ENCODE data around the gene ZNF93. TPM values are rescaled to one million over a fixed set of nuclear protein-coding genes. Genes with fewer than 3 reads are reported as not detected.
"Not testable (repeated sequence)": the region's sequence is repeated elsewhere in the genome, so short reads cannot be mapped to it uniquely, and the experiment has no call there.

The ZNF93 gene
- total RNA-seq, result 10 to 100 TPM in 1 of 4 donors, 1 to 10 TPM in 3; 6.0 to 12.5 (median 7.2) TPM

DNA sequence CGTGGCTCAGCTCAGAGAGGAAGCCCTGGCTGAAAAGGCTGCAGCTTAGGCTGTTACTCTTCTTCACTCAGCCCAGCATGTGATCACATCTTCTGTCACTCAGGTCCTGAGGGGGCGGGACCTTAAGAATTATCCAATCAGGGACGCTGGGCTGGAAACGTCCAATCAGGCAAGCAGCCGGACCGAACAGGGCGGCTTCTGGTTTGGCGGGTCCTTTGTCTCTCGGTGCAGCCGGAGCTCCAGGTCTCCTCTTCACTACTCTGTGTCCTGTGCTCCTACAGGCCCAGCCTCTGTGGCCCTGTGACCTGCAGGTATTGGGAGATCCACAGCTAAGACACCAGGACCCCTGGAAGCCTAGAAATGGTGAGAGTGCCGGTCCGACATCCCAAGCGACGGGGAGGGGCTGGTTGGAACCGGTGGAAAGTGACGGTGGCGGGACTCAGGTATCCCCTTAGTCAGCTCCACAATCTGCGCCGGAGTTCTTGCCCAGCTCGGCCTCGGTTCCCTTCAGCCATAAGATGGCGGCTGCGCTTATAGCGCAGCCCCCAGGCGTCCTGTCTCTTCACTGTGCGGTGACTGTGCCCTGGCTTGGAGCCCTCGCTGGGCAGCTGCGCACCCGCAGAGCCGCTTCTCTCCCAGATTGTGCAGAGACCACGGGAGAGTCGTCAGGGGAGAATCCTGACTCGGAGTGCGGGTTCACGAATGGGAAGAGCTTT, at the start of gene ZNF93:
TSS of gene ZNF93 (plus strand) at position 218 of the 716 bp plus-strand sequence. CDS start at position 361, 143 bp downstream.
- no peak for TF ChIP-seq POLR2AphosphoS5 (IDR thresholded peaks at IDR 0.05)
- TF ChIP-seq POLR2A (IDR thresholded peaks at IDR 0.05), result peak in 1 of 2 donors; percentile 63
- Histone ChIP-seq H3K9me3 (peaks cover 7% of the 10 kb centered on the region), H3K4me3 (peak within 1 kb of the TSS; percentile 72), H3K36me3 (no peaks in the 10 kb centered on the region), H3K4me1 (peaks cover 9% of the 10 kb centered on the region), H3K27ac (peak within 1 kb of the TSS; percentile 83), H3K27me3 (no peaks in the 10 kb centered on the region)
- WGBS, result 2% methylated on average over 23 of the region's 35 CpGs
- DNase-seq (ENCODE audit: low spot score in 2 of 2), result peak; percentile 96 to 98

GRCh38 chr19:19851740-19852139, 49.0 kb upstream of the ZNF93 start:
- not testable (repeated sequence) for H3K4me3 ChIP-seq; H3K27ac ChIP-seq; H3K9me3 ChIP-seq; DNase-seq (ENCODE audit: low spot score in 2 of 2); H3K27me3 ChIP-seq; H3K4me1 ChIP-seq; H3K36me3 ChIP-seq
- WGBS, result 88% methylated on average over 2 of the region's 2 CpGs

DNA sequence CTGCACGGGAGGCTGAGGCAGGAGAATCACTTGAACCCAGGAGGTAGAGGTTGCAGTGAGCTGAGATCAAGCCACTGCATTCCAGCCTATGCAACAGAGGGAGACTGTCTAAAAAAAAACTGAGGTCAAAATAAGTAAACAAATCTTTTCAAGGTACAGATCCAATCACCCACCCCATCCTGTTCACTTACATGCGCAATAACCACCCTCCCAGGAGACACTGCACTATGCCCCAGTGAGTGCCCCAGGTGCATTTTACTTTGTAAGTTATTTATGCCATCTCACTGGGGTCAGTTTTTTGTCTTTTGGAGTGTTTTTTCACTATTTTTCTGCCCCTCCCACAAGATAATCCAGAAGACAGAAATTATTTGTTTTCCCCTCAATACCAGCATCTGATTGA, 42.0 kb upstream of the ZNF93 start:
- WGBS, result 91% methylated on average over 2 of the region's 2 CpGs
- H3K27ac ChIP-seq, result no peak overlapping the region
- peaks cover 5% of the 10 kb centered on the region for H3K27me3 ChIP-seq
- H3K9me3 ChIP-seq, result no peaks in the 10 kb centered on the region
- TF ChIP-seq EP300 (IDR thresholded peaks at IDR 0.05), result no peak
- TF ChIP-seq, protein P1, sequence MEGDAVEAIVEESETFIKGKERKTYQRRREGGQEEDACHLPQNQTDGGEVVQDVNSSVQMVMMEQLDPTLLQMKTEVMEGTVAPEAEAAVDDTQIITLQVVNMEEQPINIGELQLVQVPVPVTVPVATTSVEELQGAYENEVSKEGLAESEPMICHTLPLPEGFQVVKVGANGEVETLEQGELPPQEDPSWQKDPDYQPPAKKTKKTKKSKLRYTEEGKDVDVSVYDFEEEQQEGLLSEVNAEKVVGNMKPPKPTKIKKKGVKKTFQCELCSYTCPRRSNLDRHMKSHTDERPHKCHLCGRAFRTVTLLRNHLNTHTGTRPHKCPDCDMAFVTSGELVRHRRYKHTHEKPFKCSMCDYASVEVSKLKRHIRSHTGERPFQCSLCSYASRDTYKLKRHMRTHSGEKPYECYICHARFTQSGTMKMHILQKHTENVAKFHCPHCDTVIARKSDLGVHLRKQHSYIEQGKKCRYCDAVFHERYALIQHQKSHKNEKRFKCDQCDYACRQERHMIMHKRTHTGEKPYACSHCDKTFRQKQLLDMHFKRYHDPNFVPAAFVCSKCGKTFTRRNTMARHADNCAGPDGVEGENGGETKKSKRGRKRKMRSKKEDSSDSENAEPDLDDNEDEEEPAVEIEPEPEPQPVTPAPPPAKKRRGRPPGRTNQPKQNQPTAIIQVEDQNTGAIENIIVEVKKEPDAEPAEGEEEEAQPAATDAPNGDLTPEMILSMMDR (IDR thresholded peaks at IDR 0.05), result no peak
- no peak for TF ChIP-seq POLR2AphosphoS5 (IDR thresholded peaks at IDR 0.05)
- no peak for TF ChIP-seq POLR2A (IDR thresholded peaks at IDR 0.05)
- no peaks in the 10 kb centered on the region for H3K4me1 ChIP-seq
- no peaks in the 10 kb centered on the region for H3K36me3 ChIP-seq
- DNase-seq (ENCODE audit: low spot score in 2 of 2), result no peak
- no peak overlapping the region for H3K4me3 ChIP-seq

DNA sequence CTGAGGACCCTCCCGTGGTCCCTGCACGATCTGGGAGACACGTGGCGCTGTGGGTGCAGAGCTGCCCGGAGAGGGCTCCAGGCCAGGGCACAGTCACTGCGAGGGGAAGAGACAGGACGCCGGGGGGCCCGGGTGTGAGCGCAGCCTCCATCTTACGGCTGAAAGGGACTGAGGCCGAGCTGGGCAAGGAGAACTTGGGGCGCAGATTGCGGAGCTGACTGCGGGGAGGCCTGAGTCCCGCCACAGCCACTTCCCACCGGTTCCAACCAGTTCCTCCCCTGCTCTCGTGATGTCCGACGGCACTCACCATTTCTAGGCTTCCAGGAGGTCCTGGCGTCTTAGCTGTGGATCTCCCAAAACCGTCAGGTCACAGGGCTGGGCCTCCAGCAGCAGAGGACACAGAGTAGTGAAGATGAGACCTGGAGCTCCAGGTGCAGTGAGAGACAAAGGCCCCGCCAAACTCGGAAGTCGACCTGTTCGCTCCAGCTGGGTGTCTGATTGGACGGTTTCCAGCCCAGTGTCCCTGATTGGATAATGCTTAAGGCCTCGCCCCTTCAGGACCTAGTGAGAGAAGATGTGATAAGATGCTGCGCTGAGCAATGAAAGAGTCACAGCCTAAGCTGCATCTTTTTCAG, 39.9 kb upstream of the ZNF93 start:
- peaks cover 5% of the 10 kb centered on the region for H3K27me3 ChIP-seq
- no peak for DNase-seq (ENCODE audit: low spot score in 2 of 2)
- H3K36me3 ChIP-seq, result no peaks in the 10 kb centered on the region
- H3K4me1 ChIP-seq, result no peaks in the 10 kb centered on the region
- H3K4me3 ChIP-seq, result no peak overlapping the region
- H3K27ac ChIP-seq, result no peak overlapping the region
- no peaks in the 10 kb centered on the region for H3K9me3 ChIP-seq
- 15% methylated on average over 9 of the region's 29 CpGs for WGBS
- TF ChIP-seq POLR2AphosphoS5 (IDR thresholded peaks at IDR 0.05) (no peak), POLR2A (IDR thresholded peaks at IDR 0.05) (no peak), EP300 (IDR thresholded peaks at IDR 0.05) (no peak)
- TF ChIP-seq, protein P1 (IDR thresholded peaks at IDR 0.05), result no peak

- peaks cover 27% of the 10 kb centered on the region for H3K4me1 ChIP-seq
- H3K9me3 ChIP-seq, result no peaks in the 10 kb centered on the region
- TF ChIP-seq POLR2AphosphoS5 (IDR thresholded peaks at IDR 0.05) (peak; percentile 22 to 66 (median 65)), POLR2A (IDR thresholded peaks at IDR 0.05) (peak; percentile 54 to 86), EP300 (IDR thresholded peaks at IDR 0.05) (no peak)
- peak; percentile 98 to 99 for DNase-seq (ENCODE audit: low spot score in 2 of 2)
- H3K36me3 ChIP-seq, result no peaks in the 10 kb centered on the region
- peak within 1 kb of the TSS; percentile 64 for H3K4me3 ChIP-seq
- peak within 1 kb of the TSS; percentile 91 for H3K27ac ChIP-seq
- under 1% methylated on average over 36 of the region's 43 CpGs for WGBS
- no peaks in the 10 kb centered on the region for H3K27me3 ChIP-seq
These were observed 34.8 kb upstream of the ZNF93 start, which contains the start of gene ZNF253 for GRCh38 chr19:19865750-19866610. ZNF253 (plus strand) TSS chr19:19865882; CDS start chr19:19865997, 115 bp downstream.

DNA sequence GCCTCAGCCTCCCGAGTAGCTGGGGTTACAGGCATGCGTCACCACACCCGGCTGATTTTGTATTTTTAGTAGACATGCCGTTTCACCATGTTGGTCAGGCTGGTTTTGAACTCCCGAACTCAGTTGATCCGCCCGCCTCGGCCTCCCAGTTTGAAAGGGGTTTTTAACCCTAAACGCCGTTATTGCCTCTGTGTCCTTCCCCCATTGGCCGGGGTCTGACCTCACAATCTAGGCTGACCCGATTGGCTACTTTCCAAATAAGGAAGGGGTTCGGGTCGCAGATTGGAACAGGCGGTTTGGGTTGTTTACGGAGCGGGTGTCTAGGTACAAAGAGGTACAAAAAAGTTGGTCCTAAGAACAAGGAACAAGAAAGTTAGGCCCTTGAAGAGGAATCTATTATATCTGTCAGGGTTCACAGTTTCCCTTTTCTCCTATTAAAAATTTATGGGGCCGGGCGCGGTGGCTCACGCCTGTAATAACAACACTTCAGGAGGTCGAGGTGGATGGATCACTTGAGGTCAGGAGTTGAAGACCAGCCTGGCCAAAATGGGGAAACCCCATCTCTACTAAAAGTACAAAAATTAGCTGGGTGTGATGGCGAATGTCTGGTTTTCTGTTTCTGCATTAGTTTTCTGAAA, 34.0 kb upstream of the ZNF93 start:
- H3K9me3 ChIP-seq, result no peaks in the 10 kb centered on the region
- peak overlapping the region; percentile 91 for H3K27ac ChIP-seq
- WGBS, result 3% methylated on average over 23 of the region's 23 CpGs
- DNase-seq (ENCODE audit: low spot score in 2 of 2), result no peak
- peaks cover 4% of the 10 kb centered on the region for H3K36me3 ChIP-seq
- H3K4me3 ChIP-seq, result peak overlapping the region; percentile 64
- H3K4me1 ChIP-seq, result peaks cover 27% of the 10 kb centered on the region
- TF ChIP-seq POLR2AphosphoS5 (IDR thresholded peaks at IDR 0.05) (no peak), EP300 (IDR thresholded peaks at IDR 0.05) (no peak), POLR2A (IDR thresholded peaks at IDR 0.05) (no peak)
- TF ChIP-seq, protein P1 (IDR thresholded peaks at IDR 0.05), result no peak
- no peaks in the 10 kb centered on the region for H3K27me3 ChIP-seq

GRCh38 chr19:19870086-19870485, 30.7 kb upstream of the ZNF93 start:
- H3K4me3 ChIP-seq; H3K27ac ChIP-seq; DNase-seq (ENCODE audit: low spot score in 2 of 2); H3K27me3 ChIP-seq; H3K9me3 ChIP-seq: not testable (repeated sequence)
- Histone ChIP-seq H3K36me3 (peaks cover 13% of the 10 kb centered on the region), H3K4me1 (peaks cover 27% of the 10 kb centered on the region)
- WGBS, result 60% methylated on average over 5 of the region's 5 CpGs

Measured in suprapubic skin (tissue), 4 donors.